Left ventricle myocardium superior (tissue), 1 donor: Measurements from ENCODE around the gene ADGRV1. TPM values are rescaled to one million over a fixed set of nuclear protein-coding genes. Genes with fewer than 3 reads are reported as not detected.

Experiments used
- ATAC-seq: fragments of 200-7000 bp; cut with Tn5 transposase; one replicate; pipeline ENCODE4 v1.9.1; 2020; ENCODE audit warnings: mild to moderate bottlenecking, moderate library complexity
- DNase-seq: peaks from one replicate; pipeline ENCODE4 v3.0.0-alpha.2; 2020
- intact Hi-C: fragments of 100-400 bp; cut with micrococcal nuclease; formaldehyde crosslinking; loops from one replicate; pipeline ENCODE4 v1.11.0; 2022
- total RNA-seq: library from RNA; stranded (reverse); fragmentation: NEBNext Ultra II Directional; extraction: Animal tissue kit (Norgen Biotek cat#: 25700); gene quantifications from one replicate; pipeline ENCODE4 v1.2.1, GENCODE V29; 2021
- donor health status: DM: no; HTN: yes; CAD: no; lungs with severe emphysema.

The ADGRV1 gene
- total RNA-seq, 1 donor from 2014 or later, result not detected

DNA sequence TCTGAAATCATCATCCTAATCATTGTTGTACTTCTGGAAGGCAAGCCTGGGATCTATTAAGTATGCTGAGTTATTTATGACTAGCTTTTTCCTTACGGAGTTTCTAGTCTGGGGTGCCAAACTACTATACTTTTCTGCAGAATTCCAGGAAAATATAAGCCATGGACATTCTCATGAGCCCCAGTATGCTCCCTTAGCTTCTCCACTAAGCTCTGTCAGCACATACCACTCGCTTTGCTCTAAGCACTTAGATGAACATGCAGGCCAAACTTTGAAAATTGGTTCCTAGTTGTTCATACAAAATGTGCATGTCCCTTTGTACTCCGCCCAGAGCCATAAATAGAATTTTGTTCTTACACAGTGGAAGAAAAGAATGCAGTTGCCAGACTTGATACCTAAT, 539.9 kb downstream of the ADGRV1 start:
- intact Hi-C loops, result no loop called here
- DNase-seq, result no peak
- ATAC-seq, result peak; percentile 84

DNA sequence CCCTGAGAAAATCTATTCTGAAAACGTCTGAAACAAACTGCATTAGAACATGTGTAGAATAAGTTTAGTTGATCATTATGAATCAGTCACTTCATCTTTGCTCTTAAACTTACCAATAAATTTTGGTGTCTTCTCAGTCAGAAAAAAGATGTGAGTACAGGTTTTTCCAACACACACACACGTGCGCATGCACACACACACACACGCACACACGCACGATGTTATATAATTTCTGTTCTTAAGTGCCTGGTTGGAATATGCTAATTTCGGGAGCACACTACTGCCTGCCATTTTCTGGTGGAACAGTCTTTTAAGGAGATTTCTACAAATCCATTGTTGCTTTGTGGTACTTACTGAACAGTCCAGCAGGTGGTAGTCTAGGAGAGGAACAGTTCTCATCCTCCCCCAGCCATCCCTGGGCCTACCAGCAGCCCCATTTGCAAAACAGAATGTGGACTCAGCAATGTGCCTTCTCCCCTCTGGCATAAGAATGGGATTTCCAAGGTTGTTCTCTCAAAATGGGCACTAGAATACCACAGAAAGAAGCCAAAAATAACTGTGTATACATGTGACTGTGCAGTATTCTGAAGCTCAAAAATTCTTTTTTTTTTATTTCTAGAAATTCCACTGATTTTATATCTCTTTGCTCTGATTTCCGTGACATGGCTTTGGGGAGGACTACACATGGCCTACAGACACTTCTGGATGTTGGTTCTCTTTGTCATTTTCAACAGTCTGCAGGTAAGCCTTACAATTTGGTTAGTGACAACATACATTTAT, 543.2 kb downstream of the ADGRV1 start:
- DNase-seq (peak; percentile 70), ATAC-seq (peak; percentile 96)
- intact Hi-C loops, result loop anchor here (2.0 to 10.0 kb wide), 5 partner anchors 113 to 313 kb away; no protein-coding TSS in a partner anchor

DNA sequence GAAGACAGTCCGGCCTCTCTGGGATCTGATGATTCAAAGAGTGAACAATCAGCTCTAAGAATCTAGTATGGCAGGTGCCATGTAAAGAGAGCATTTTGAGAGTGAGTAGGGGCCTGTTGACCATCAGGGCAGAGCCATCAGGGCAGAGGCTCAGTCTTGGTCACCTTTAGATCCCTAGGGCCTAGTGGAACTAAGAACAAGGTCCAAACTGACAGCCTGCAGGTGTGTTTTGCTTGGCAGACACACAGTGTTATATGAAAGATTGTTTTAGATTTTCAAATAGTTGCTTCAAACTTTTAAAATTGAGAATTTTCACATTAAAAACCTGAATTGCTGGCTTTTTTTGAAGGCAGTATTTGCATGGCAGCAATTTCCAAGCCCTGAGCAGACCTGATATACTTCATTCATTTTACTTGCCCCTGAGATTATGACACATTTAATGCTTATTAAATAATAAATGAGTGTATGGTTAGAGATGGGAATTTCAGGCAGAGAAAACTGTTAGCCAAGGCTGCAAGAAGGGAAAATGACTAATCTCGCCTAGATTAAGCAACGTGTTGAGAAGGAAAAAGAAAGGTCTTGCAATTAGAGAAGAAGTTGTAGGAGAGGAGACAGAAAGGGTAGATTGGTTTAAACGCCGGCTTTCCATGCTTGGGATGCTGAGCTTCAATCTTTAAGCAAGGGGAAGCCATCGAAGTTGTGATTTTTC, 544.9 kb downstream of the ADGRV1 start:
- ATAC-seq, result no peak
- intact Hi-C loops, result loop anchor here (5.0 to 10.0 kb wide), 4 partner anchors 111 to 311 kb away; no protein-coding TSS in a partner anchor

DNA sequence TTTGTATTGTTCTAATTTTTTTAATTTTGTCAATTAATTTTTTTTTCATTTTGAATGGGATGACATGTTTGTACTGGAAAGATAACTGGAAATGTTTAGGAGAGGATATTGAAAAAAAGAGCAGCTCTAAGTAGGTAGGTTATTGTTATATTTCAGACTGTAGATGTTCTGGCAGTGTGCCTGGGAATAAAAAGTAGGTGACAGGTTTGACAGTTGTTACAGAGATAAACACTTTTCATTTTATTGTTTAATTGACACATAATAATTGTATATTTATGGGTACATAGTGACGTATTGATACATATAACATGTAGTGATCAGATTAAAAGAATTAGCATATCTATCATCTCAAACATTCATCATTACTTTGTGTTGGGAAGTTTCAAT, 545.5 kb downstream of the ADGRV1 start:
- intact Hi-C loops, result loop anchor here (5.0 to 10.0 kb wide), 4 partner anchors 111 to 311 kb away; no protein-coding TSS in a partner anchor
- no peak for ATAC-seq
- no peak for DNase-seq

More for the DNA sequence above, 544.9 kb downstream of the ADGRV1 start:
- no peak for DNase-seq

DNA sequence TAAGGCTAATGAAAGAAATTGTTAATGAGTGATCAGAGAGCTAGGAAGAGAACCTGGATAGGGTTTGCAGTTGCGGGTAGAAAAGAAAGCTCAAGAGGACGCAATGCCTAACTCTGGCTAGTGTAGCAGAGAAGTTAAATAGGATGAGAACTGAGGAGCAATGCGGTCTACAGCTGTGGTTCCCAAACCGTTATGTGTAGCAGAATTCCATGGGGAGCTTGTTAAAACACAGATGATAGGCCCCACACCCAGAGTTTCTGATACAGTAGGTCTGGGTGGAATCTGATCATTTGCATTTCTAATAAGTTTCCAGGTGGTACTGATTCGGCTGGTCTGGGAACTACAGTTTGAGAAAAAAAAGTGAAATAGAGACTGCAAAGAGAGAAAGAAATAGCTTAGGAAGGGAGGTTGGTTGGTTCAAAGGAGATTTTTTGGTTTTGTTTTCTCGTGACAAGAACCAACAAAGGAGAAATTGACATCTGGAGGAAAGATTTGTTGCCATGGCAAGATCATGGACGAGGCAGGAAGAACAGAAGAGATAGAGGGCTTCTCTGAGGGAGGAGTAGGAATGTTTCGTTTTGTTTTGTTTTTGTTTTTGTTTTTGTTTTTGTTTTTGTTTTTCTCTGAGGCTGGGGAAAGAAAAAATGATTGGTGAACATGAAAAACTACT, 548.4 kb downstream of the ADGRV1 start:
- no peak for DNase-seq
- peak; percentile 26 for ATAC-seq
- intact Hi-C loops, result loop anchor here (10.0 kb wide), 3 partner anchors 108 to 308 kb away; no protein-coding TSS in a partner anchor

DNA sequence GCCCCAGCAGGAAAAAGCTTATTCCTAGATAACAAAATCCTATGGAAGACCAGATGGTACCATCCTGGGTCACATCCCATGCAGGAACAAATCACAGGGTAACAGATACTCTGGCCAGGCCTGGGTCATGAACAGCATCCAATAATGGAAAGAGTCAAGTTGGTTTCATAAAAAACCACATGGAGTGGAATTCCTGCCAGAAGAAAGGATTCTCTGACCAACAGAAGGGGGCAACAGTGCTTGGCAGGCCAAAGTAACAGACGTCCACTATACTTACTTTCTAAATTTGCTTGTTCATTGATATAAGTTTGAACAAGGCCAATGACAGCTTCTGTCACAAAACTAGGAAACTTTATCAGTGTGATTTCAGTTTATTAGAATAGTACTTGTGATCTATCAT, 551.0 kb downstream of the ADGRV1 start:
- DNase-seq (no peak), ATAC-seq (no peak)
- intact Hi-C loops, result loop anchor here (10.0 kb wide), 3 partner anchors 105 to 305 kb away; no protein-coding TSS in a partner anchor

DNA sequence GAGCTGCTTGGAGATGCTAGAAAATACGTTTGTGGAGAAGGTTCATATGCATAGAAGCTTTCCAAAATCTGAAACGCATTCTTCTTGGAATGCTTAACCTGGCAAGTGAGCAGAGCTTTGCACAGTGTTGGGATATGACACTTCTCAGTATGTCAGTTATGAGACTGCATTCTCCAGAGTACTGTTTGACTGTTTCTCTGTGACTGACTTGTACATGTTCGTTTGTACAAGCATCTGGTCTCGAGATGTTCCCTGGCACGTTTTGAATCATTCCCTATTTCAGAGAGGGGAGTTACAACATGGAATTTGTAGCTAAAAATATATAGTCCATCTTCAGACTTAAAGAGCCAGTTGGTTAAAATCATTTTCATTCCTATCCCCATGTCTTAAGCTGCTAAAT, 552.1 kb downstream of the ADGRV1 start:
- intact Hi-C loops, result no loop called here
- DNase-seq (no peak), ATAC-seq (peak; percentile 87)

DNA sequence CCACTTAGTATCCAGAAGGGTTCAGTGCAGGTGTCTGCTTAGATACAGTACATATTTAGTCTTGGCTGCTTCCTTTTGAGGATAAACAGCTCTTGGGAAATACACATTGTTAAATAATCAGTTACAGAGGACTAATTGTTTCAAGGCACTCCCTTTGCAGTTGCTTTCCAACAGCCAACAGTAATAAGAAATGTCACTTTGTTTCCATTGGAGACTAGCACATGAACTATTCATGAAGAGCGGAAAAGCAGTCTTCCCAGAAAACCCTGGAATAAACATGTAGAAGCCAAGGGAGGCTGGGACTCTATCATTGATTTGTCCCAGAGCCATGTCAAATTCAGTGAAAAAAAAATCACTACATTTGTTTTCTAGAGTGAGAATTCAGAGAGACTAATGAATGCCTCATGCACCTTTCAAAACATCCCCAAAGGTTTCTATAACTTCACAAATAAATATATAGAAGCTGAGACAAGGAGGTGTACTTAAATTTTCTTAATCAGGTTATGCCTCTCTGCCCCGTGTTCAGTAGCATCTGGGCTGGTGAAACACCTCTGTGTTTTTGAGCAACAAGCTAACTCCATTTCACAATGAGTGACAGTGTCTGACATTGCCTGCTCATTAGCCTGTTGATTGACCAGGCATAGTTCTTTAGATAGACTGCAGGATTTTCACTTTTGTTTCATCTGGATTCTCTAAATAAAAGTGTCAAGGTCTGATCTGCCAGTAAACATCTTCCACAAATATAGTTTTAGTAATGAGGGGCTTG, 553.1 kb downstream of the ADGRV1 start:
- ATAC-seq (peak; percentile 51), DNase-seq (no peak)
- intact Hi-C loops, result no loop called here

DNA sequence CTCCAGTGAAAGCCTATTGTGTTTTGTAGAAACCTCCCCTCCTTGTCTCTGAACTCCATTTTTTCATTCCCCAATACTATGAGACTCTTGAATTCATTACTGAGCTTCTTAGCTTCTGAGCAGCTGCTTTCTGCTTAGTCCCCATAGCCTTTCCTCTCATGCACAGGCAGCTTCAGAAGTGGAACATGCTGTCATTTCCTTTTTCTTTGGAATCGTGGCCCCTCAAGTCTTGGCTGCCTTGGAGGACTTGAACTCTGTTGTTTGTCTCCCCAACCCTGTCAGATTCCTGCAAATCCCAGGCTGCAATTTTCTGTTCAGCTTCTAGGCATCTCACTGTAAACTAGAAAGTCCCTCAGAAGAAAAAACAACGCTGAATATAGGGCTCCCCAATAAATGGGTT, 556.1 kb downstream of the ADGRV1 start:
- intact Hi-C loops, result no loop called here
- ATAC-seq (peak; percentile 71), DNase-seq (no peak)

DNA sequence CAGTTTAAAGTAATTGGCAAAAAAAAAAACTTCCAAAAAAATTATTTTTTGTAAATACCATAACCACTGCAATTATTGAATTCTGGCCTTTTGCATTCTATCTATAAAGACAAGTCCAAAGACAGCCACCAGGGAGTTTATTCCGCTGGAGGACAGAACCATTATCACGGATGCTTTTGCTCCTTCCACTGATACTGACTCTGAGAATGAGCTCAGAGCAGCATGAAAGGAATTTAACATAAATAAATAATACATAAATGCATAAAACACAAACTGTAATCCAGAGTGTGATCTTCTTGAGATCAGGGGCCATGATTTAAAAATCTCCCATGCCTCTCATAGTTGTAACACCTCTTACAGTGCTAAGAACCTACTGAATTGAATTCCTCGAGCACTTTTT, 559.8 kb downstream of the ADGRV1 start:
- DNase-seq (no peak), ATAC-seq (no peak)
- intact Hi-C loops, result no loop called here

DNA sequence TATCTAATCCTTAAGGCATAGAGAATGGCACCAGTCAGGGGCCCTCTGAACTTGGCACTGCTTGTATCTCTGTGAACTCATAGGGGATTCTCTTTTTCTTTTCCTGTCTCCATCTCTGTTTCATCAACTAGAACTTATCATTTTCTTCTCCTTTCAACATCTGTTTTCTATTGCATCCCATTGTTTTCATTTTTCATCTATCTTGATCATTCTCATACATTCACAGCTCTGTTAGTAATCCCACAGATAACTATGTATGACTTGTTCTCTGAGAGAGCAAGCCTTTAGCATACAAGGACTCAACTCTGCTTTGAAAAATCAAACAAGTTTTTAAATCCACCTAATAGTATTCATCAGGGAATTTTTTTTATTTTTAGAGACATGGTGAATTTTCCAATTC, 560.2 kb downstream of the ADGRV1 start:
- intact Hi-C loops, result no loop called here
- ATAC-seq (no peak), DNase-seq (no peak)

DNA sequence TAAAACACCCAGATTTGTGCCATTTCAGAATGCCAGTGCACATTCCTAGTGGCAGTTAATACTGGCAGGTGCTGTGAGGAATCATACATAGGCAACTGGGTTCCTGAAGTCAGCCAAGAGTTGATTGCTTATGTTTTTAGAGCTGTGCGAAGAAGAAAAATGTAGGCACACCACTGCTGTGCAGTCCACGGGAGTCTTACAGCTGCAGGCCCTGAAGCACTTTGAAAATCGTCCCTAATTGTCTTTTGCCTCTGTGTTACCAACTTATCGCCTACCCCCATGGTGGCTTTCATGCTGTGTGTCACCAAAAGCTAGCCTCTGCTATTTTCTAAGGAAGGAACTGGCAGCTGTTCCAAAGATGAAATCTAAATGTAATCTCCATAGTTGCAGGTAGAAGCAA, 560.6 kb downstream of the ADGRV1 start:
- no peak for DNase-seq
- no peak for ATAC-seq
- intact Hi-C loops, result no loop called here

DNA sequence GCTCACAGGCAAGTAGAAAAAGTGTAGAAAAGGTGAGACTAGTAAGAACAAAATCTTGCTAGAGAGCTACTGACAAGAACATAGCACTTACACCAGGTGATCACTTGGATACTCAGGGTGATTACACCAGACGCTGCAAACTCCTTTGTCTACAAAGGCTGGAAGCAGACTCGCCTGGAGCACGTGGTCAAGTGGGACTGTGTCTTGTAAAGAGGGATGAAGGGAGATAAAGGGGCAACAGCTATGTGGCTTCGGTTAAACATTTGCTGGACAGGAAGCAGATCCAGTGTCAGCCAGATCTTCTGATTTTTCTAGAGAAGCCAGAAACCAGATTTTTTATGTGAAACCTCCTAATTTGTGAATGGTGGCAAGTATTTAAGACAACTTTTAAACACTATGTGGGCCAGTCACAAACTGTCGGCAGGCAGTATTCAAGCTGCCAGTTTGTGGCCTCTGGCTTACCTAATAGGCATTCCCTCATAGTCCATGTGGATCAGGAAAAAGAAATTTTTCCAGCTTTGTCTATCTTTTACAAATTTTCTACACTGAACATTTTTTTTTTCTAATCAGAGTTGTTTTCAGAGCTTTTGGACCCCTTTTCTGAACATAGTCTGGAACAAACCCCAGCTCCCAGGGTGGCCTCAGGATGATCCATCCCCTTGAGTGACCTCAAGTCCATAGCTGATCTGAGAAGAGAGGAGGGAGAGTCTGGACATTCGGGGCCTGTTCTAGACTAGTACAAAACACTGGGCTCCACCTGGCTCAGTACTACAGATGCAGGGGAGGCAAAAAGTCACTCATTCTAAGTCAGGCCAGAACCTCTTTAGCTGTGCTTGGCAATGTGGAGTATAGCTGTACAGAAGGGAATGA, 561.6 kb downstream of the ADGRV1 start:
- intact Hi-C loops, result no loop called here
- DNase-seq, result peak; percentile 41
- peak; percentile 93 for ATAC-seq

DNA sequence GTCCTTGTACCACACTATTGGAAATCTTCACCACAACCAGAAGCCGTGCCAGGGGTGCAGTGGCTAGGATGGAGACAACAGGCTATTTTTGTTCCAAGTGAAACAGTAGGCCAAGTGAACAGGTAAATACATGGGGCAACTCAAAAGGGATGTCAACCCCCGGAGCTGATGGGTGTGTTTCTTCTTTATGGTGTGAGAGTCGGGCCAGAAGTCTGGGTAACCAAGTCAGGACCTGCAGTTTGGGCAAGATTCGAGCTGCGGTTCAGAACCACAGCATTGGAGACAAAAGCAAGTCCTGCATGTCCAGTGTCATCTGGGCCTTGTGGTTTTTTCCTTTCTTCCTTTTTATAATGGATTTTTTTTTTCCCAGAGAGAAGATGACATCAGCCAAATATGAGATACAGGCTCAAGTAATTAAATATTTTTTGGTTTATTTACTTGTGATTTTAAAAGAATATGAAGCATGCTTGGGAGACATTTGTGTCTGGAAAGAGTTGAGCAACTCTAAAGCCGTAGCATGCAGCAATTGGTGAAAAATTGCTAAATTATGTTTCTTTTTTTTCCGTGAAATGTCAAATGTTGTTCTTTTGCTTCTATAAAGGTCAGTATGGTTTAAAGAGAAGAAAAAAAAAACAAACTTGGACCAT, 562.9 kb downstream of the ADGRV1 start:
- intact Hi-C loops, result no loop called here
- peak; percentile 10 for ATAC-seq

DNA sequence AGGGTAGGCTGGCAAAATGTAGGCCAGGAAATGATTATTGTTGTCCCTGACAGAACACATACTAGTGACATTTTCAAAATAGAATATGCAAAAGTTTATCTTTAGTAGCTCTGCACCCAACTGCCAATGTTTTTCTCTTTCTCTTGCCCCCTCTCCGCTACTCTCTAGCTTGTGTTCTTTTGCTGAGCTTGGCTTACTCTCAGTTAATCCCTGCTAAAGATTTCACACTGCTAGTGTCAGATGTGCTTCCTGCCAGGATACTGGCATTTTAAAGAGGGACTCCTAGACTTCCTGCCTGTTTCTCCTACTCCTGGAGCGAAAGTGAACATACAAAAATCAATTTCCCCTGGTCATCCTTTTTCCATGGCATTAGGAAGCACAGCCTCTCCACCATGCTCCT, 564.1 kb downstream of the ADGRV1 start:
- no peak for ATAC-seq

More for the DNA sequence above, 562.9 kb downstream of the ADGRV1 start:
- DNase-seq, result no peak

DNA sequence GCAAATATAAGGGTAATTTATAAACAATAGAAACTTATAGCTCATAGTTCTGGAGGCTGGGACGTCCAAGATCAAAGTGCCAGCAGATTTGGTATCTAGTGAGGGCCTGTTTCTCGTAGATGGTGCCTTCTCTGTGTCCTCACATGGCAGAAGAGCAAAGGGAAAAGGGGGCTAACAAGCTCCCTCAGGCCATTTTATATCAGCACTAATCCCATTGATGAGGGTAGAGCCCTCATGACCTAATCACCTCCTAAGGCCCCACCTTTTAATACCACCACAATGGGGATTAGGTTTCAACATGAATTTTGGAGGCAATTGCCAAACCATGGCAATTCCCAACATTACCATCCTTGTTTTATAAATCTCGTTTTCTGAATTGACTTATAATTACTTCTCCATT, 564.7 kb downstream of the ADGRV1 start:
- ATAC-seq (no peak), DNase-seq (no peak)
- intact Hi-C loops, result no loop called here

More for the DNA sequence above, 564.1 kb downstream of the ADGRV1 start:
- DNase-seq, result no peak
- intact Hi-C loops, result no loop called here

DNA sequence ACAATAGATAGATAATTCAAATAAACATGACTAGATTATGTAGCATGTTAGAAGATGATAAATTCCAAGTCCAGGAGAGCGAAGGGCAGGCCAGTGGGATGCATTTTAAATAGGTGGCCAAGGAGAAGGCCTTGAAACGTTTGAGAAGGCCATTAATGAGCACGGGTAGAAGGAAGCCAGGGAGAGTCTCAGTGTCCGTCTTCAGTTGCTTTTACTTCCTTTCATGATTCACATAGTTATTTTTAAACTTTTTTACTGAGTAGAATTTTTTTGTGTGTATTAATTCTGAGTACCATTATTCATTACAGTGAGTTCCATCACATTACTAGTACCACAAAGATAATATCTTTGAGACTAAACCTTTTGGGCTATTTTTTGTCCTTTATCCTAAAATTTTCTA, 565.3 kb downstream of the ADGRV1 start:
- ATAC-seq (no peak), DNase-seq (no peak)
- intact Hi-C loops, result no loop called here

DNA sequence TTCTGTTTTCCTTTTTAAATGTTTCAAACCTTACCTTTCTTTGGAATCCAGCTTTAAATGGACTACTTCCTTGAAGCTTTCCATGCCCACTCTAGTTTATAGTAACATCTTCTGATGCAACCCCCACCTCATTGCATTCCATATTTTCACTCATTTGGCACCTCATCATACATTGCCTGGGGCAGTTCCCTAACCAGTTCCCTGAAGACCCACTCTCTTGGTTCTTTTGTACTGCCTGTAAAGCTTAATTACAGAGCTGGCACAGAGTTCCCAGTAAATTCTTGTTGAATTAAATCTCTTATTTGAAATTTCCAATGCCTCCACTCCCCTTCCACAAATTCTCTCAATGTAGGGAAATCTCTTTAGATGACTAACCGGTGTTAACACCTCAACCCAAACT, 567.3 kb downstream of the ADGRV1 start:
- intact Hi-C loops, result no loop called here
- DNase-seq (no peak), ATAC-seq (no peak)
